ENCODE results near the gene SBNO1.
A peak's percentile ranks its signal among the peaks of the same experiment; 100 is the strongest.
"Not testable (repeated sequence)": the region's sequence is repeated elsewhere in the genome, so short reads cannot be mapped to it uniquely, and the experiment has no call there.

SBNO1 gene

GRCh38 chr12:123364532-123365024, at the start of gene SBNO1:
SBNO1 (minus strand) TSS chr12:123364847; CDS start chr12:123350441, 14,406 bp downstream.
- Histone ChIP-seq H3K36me3 (ENCODE audit: insufficient read depth, low read length) (no peaks in the 10 kb centered on the region), H3K9ac (ENCODE audit: low read length) (peak within 1 kb of the TSS; percentile 66), H3K4me3 (ENCODE audit: low read depth in 1 of 2, low read length in 2 of 2) (peak within 1 kb of the TSS; percentile 92 to 97), H3K27ac (ENCODE audit: low read depth, low read length) (peak within 1 kb of the TSS; percentile 99), H3K27me3 (ENCODE audit: control insufficient read depth in 1 of 2, insufficient read depth in 2 of 2, low read length in 2 of 2) (no peaks in the 10 kb centered on the region), H3K4me1 (ENCODE audit: insufficient read depth, low read length) (no peaks in the 10 kb centered on the region), H3K9me3 (ENCODE audit: low read length) (no peaks in the 10 kb centered on the region)

- H3K4me3 ChIP-seq (ENCODE audit: low read depth in 1 of 2, low read length in 2 of 2), result no peak overlapping the region
- H3K36me3 ChIP-seq (ENCODE audit: insufficient read depth, low read length), result peaks cover 1% of the 10 kb centered on the region
- H3K4me1 ChIP-seq (ENCODE audit: insufficient read depth, low read length), result no peaks in the 10 kb centered on the region
- H3K27me3 ChIP-seq (ENCODE audit: control insufficient read depth in 1 of 2, insufficient read depth in 2 of 2, low read length in 2 of 2), result no peaks in the 10 kb centered on the region
- no peak overlapping the region for H3K9ac ChIP-seq (ENCODE audit: low read length)
- H3K27ac ChIP-seq (ENCODE audit: low read depth, low read length), result no peak overlapping the region
- H3K9me3 ChIP-seq (ENCODE audit: low read length), result no peaks in the 10 kb centered on the region
Measured at GRCh38 chr12:123410041-123410412, 45.4 kb upstream of the SBNO1 start.

DNA sequence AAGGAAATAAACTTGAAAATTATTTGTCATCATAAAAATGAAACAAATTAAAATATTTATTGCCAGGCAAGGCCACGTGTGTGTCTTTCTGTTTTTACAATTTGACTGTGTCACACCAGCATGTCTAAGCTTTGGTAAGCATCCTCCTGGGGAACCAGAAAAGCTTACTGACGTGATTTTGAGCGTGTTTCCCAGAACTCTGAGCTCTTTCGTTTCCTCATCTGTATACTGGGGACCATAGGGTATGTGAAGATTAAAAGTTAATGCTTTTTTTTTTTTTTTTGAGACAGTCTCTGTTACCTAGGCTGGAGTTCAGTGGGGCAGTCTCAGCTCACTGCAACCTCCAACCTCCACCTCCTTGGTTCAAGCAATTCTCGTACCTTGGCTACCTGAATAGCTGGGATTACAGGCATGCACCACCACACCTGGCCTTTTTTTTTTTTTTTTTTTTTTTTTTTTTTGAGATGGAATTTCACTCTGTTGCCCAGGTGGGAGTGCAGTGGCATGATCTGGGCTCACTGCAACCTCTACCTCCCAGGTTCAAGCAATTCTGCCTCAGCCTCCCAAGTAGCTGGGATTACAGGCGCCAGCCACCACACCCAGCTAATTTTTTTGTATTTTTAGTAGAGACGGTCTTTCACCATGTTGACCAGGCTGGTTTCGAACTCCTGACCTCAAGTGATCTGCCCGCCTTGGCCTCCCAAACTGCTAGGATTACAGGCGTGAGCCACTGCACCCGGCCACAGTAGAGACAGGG, 44.8 kb upstream of the SBNO1 start:
- H3K27ac ChIP-seq (ENCODE audit: low read depth, low read length); H3K36me3 ChIP-seq (ENCODE audit: insufficient read depth, low read length); H3K9ac ChIP-seq (ENCODE audit: low read length); H3K4me3 ChIP-seq (ENCODE audit: low read depth in 1 of 2, low read length in 2 of 2); H3K9me3 ChIP-seq (ENCODE audit: low read length); H3K27me3 ChIP-seq (ENCODE audit: control insufficient read depth in 1 of 2, insufficient read depth in 2 of 2, low read length in 2 of 2); H3K4me1 ChIP-seq (ENCODE audit: insufficient read depth, low read length): not testable (repeated sequence)

DNA sequence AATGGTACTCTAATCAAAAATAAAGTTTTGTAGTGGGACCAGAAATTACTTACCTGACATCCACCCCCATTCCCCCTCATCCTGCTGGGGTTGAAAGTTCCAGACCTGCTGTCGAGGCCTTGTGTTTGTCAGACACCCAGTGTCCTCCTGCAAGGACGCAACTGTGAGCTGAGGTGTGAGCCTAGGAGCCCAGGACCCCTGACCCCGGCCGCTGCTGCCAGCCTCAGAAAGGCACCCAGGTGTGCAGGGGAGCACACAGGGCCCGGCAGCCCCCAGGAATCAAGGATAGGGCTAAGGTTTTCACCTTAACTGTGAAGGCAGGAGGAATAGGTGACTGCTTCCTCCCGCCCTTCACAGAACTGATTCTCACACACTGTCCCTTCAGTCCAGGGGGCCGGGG, 44.0 kb upstream of the SBNO1 start:
- H3K36me3 ChIP-seq (ENCODE audit: insufficient read depth, low read length), result peaks cover 15% of the 10 kb centered on the region
- H3K27me3 ChIP-seq (ENCODE audit: control insufficient read depth in 1 of 2, insufficient read depth in 2 of 2, low read length in 2 of 2); H3K9me3 ChIP-seq (ENCODE audit: low read length); H3K9ac ChIP-seq (ENCODE audit: low read length); H3K4me3 ChIP-seq (ENCODE audit: low read depth in 1 of 2, low read length in 2 of 2); H3K4me1 ChIP-seq (ENCODE audit: insufficient read depth, low read length); H3K27ac ChIP-seq (ENCODE audit: low read depth, low read length): not testable (repeated sequence)

DNA sequence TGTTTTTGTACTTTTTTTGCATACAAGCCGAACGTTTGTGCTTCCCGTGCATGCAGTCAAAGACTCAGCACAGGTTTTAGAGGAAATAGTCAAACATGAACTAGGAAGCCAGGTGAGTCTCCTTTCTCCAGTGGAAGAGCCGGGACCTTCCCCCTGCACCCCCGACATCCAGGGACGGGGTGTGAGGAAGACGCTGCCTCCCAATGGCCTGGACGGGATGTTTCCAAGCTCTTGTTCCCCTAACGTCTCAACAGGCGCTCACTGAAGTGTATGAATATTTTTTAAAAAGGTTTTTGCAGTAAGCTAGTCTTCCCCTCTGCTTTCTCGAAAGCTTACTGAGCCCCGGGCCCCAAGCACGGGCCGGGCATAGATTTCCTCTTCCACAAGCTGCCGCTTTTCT, 43.3 kb upstream of the SBNO1 start:
- not testable (repeated sequence) for H3K9me3 ChIP-seq (ENCODE audit: low read length); H3K4me3 ChIP-seq (ENCODE audit: low read depth in 1 of 2, low read length in 2 of 2); H3K27ac ChIP-seq (ENCODE audit: low read depth, low read length); H3K9ac ChIP-seq (ENCODE audit: low read length); H3K4me1 ChIP-seq (ENCODE audit: insufficient read depth, low read length); H3K27me3 ChIP-seq (ENCODE audit: control insufficient read depth in 1 of 2, insufficient read depth in 2 of 2, low read length in 2 of 2)
- peaks cover 22% of the 10 kb centered on the region for H3K36me3 ChIP-seq (ENCODE audit: insufficient read depth, low read length)

GRCh38 chr12:123407269-123407668, 42.6 kb upstream of the SBNO1 start:
- not testable (repeated sequence) for H3K27me3 ChIP-seq (ENCODE audit: control insufficient read depth in 1 of 2, insufficient read depth in 2 of 2, low read length in 2 of 2); H3K4me3 ChIP-seq (ENCODE audit: low read depth in 1 of 2, low read length in 2 of 2); H3K9me3 ChIP-seq (ENCODE audit: low read length); H3K4me1 ChIP-seq (ENCODE audit: insufficient read depth, low read length); H3K9ac ChIP-seq (ENCODE audit: low read length); H3K27ac ChIP-seq (ENCODE audit: low read depth, low read length)
- peaks cover 29% of the 10 kb centered on the region for H3K36me3 ChIP-seq (ENCODE audit: insufficient read depth, low read length)

GRCh38 chr12:123404581-123404980, 39.9 kb upstream of the SBNO1 start:
- no peak overlapping the region for H3K4me3 ChIP-seq (ENCODE audit: low read depth in 1 of 2, low read length in 2 of 2)
- peaks cover under 1% of the 10 kb centered on the region for H3K4me1 ChIP-seq (ENCODE audit: insufficient read depth, low read length)
- no peak overlapping the region for H3K9ac ChIP-seq (ENCODE audit: low read length)
- no peaks in the 10 kb centered on the region for H3K9me3 ChIP-seq (ENCODE audit: low read length)
- no peaks in the 10 kb centered on the region for H3K27me3 ChIP-seq (ENCODE audit: control insufficient read depth in 1 of 2, insufficient read depth in 2 of 2, low read length in 2 of 2)
- no peak overlapping the region for H3K27ac ChIP-seq (ENCODE audit: low read depth, low read length)
- H3K36me3 ChIP-seq (ENCODE audit: insufficient read depth, low read length), result peaks cover 35% of the 10 kb centered on the region

GRCh38 chr12:123401753-123402683, 37.4 kb upstream of the SBNO1 start:
- Histone ChIP-seq H3K9me3 (ENCODE audit: low read length) (no peaks in the 10 kb centered on the region), H3K36me3 (ENCODE audit: insufficient read depth, low read length) (peaks cover 44% of the 10 kb centered on the region), H3K27ac (ENCODE audit: low read depth, low read length) (no peak overlapping the region), H3K4me3 (ENCODE audit: low read depth in 1 of 2, low read length in 2 of 2) (no peak overlapping the region), H3K9ac (ENCODE audit: low read length) (no peak overlapping the region), H3K4me1 (ENCODE audit: insufficient read depth, low read length) (peaks cover 16% of the 10 kb centered on the region), H3K27me3 (ENCODE audit: control insufficient read depth in 1 of 2, insufficient read depth in 2 of 2, low read length in 2 of 2) (no peaks in the 10 kb centered on the region)

- Histone ChIP-seq H3K4me1 (ENCODE audit: insufficient read depth, low read length) (peaks cover 16% of the 10 kb centered on the region), H3K9me3 (ENCODE audit: low read length) (no peaks in the 10 kb centered on the region), H3K4me3 (ENCODE audit: low read depth in 1 of 2, low read length in 2 of 2) (no peak overlapping the region), H3K27ac (ENCODE audit: low read depth, low read length) (no peak overlapping the region), H3K9ac (ENCODE audit: low read length) (no peak overlapping the region), H3K27me3 (ENCODE audit: control insufficient read depth in 1 of 2, insufficient read depth in 2 of 2, low read length in 2 of 2) (no peaks in the 10 kb centered on the region), H3K36me3 (ENCODE audit: insufficient read depth, low read length) (peaks cover 60% of the 10 kb centered on the region)
Measured at GRCh38 chr12:123399255-123399617, 34.6 kb upstream of the SBNO1 start.

DNA sequence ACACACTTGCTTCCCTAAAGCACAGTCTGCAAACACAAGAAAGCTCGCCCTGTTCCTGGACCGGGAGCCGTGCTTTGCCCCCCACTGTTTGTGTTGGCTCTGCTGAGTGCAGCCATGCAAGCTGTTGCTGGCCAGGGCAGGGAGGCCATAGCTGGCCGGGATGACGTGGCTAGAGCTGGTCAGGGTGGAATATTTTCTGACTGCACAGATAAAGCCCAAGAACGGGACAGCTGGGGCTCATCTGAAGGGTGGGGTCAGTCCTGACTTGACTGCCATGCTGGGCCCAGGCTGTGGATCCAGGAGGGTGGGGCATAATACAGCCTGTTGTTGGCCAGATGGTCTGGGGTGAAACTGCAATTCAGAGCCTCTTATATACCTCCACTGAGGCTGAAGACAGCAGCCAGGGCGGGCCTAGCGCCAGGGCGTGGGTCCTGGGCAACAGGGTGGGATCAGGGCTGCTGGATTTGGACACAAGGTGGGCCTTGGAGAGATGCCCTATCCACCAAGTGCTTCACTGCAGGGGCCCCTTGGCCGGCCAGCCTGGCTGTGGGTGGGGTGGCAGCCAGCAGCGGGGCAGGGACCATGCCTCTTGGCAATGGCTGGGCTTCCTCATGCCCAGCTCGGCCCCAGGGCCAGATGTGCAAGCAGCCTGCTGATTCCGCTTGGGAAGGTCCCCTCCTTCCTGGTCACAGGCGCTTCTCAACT, 34.1 kb upstream of the SBNO1 start:
- Histone ChIP-seq H3K9me3 (ENCODE audit: low read length) (no peaks in the 10 kb centered on the region), H3K9ac (ENCODE audit: low read length) (no peak overlapping the region), H3K4me1 (ENCODE audit: insufficient read depth, low read length) (peaks cover 16% of the 10 kb centered on the region), H3K27me3 (ENCODE audit: control insufficient read depth in 1 of 2, insufficient read depth in 2 of 2, low read length in 2 of 2) (no peaks in the 10 kb centered on the region), H3K4me3 (ENCODE audit: low read depth in 1 of 2, low read length in 2 of 2) (no peak overlapping the region), H3K27ac (ENCODE audit: low read depth, low read length) (no peak overlapping the region), H3K36me3 (ENCODE audit: insufficient read depth, low read length) (peaks cover 55% of the 10 kb centered on the region)

GRCh38 chr12:123398177-123398549, 33.5 kb upstream of the SBNO1 start:
- no peaks in the 10 kb centered on the region for H3K9me3 ChIP-seq (ENCODE audit: low read length)
- peaks cover 50% of the 10 kb centered on the region for H3K36me3 ChIP-seq (ENCODE audit: insufficient read depth, low read length)
- no peak overlapping the region for H3K9ac ChIP-seq (ENCODE audit: low read length)
- no peak overlapping the region for H3K27ac ChIP-seq (ENCODE audit: low read depth, low read length)
- no peak overlapping the region for H3K4me3 ChIP-seq (ENCODE audit: low read depth in 1 of 2, low read length in 2 of 2)
- H3K4me1 ChIP-seq (ENCODE audit: insufficient read depth, low read length), result peaks cover 16% of the 10 kb centered on the region
- H3K27me3 ChIP-seq (ENCODE audit: control insufficient read depth in 1 of 2, insufficient read depth in 2 of 2, low read length in 2 of 2), result no peaks in the 10 kb centered on the region

Data from muscle layer of colon (tissue), 2 donors.